Suprapubic skin (tissue), 4 donors: ENCODE results near the gene KSR2.

ENCODE experiments used
- CTCF ChIP-seq, 2 donors: fragments of 200-600 bp in 1 of 2; fragments of 450-650 bp in 1 of 2; sonication (generic) in 1 of 2; IDR thresholded peaks; one replicate each; pipeline ENCODE4 v1.5.1; 2016 to 2019; ENCODE audit warnings: antibody characterized with exemption in 2 of 2, mild to moderate bottlenecking in 1 of 2, moderate library complexity in 1 of 2
- EP300 ChIP-seq: sonication (generic); formaldehyde crosslinking; IDR thresholded peaks from one replicate; pipeline ENCODE4 v1.6.1; 2017; ENCODE audit warnings: antibody characterized with exemption
- POLR2A ChIP-seq, 2 donors: fragments of 450-650 bp; IDR thresholded peaks; one replicate each; pipeline ENCODE4 v1.6.1; 2017; ENCODE audit warnings: antibody characterized with exemption in 2 of 2, mild to moderate bottlenecking in 2 of 2, moderate library complexity in 2 of 2
- POLR2AphosphoS5 ChIP-seq, 3 donors: sonication (generic); formaldehyde crosslinking; IDR thresholded peaks; one replicate each; pipeline ENCODE4 v1.6.1; 2017; ENCODE audit warnings: antibody characterized with exemption in 3 of 3

GRCh38 chr12:117686911-117687377, 281.8 kb downstream of the KSR2 start:
- no peak for TF ChIP-seq CTCF (IDR thresholded peaks at IDR 0.05)
- TF ChIP-seq POLR2AphosphoS5 (IDR thresholded peaks at IDR 0.05), result no peak
- TF ChIP-seq POLR2A (IDR thresholded peaks at IDR 0.05), result no peak
- TF ChIP-seq EP300, result no peak
